IMR-90 (cell line): ENCODE data around the gene WDR81. TPM values are rescaled to one million over a fixed set of nuclear protein-coding genes. Genes with fewer than 3 reads are reported as not detected.

ENCODE experiments used
- ATAC-seq: fragments of 200-7000 bp; cut with Tn5 transposase; 2 replicates; pipeline ENCODE4 v1.9.1; 2020; ENCODE audit warnings: low read depth, mild to moderate bottlenecking, moderate library complexity
- BruUV-seq: library from RNA; stranded (reverse); fragments of 400-500 nt; replicated peaks from 2 replicates; lab custom pipeline; 2021; lab: Mats Ljungman, UMichigan
- CTCF ChIA-PET: fragments of 300-600 bp; formaldehyde crosslinking; extraction: SDS; loops from one replicate; lab custom pipeline; 2021; ENCODE audit warnings: antibody characterized with exemption; lab: Yijun Ruan, JAX
- POLR2A ChIA-PET: fragments of 300-600 bp; sonication (Branson Sonifier 250); formaldehyde crosslinking; loops from one replicate; lab custom pipeline; 2022; ENCODE audit warnings: antibody characterized with exemption; ENCODE audit not compliant: unreplicated experiment; lab: Charles Lee
- DNase-seq: peaks from one replicate; pipeline ENCODE4 v3.0.0; 2013
- H2AFZ ChIP-seq: replicated peaks from 2 replicates; pipeline ENCODE3; 2013; ENCODE audit warnings: low read length, mild to moderate bottlenecking; ENCODE audit not compliant: poor library complexity
- H2AK5ac ChIP-seq: 2 replicates; pipeline ENCODE4 v1.6.1; 2013; ENCODE audit warnings: low read depth, low read length, inconsistent platforms
- H2AK9ac ChIP-seq: replicated peaks from 2 replicates; pipeline ENCODE3; 2013; ENCODE audit warnings: mild to moderate bottlenecking, low read depth, low read length, moderate library complexity; ENCODE audit not compliant: poor library complexity
- H2BK120ac ChIP-seq: 2 replicates; pipeline ENCODE4 v1.6.1; 2013; ENCODE audit warnings: low read depth, low read length, inconsistent platforms
- H2BK15ac ChIP-seq: 3 replicates; pipeline ENCODE4 v1.6.1; 2013; ENCODE audit warnings: low read depth, low read length, inconsistent platforms
- H2BK20ac ChIP-seq: 2 replicates; pipeline ENCODE4 v1.6.1; 2013; ENCODE audit warnings: low read depth, mild to moderate bottlenecking, inconsistent platforms, low read length, moderate library complexity
- H2BK5ac ChIP-seq: 2 replicates; pipeline ENCODE4 v1.6.1; 2013; ENCODE audit warnings: mild to moderate bottlenecking, low read depth, low read length, inconsistent platforms; ENCODE audit not compliant: poor library complexity, severe bottlenecking
- H3K14ac ChIP-seq: replicated peaks from 2 replicates; pipeline ENCODE4 v1.6.1; 2013; ENCODE audit warnings: low read depth, low read length, inconsistent platforms
- H3K18ac ChIP-seq: 2 replicates; pipeline ENCODE4 v1.6.1; 2013; ENCODE audit warnings: low read depth, low read length, control low read depth
- H3K23ac ChIP-seq: 2 replicates; pipeline ENCODE4 v1.6.1; 2013; ENCODE audit warnings: low read depth, low read length, inconsistent platforms
- H3K27ac ChIP-seq: 2 replicates; pipeline ENCODE4 v1.5.1; 2013; ENCODE audit warnings: mild to moderate bottlenecking, control low read depth, low read length; ENCODE audit not compliant: insufficient read depth
- H3K27me3 ChIP-seq: 2 replicates; pipeline ENCODE4 v1.6.1; 2013; ENCODE audit warnings: low read length; ENCODE audit not compliant: control insufficient read depth, insufficient read depth
- H3K36me3 ChIP-seq: 2 replicates; pipeline ENCODE4 v1.6.1; 2013; ENCODE audit warnings: low read length, mixed read lengths; ENCODE audit not compliant: control insufficient read depth, insufficient read depth
- H3K4ac ChIP-seq: 2 replicates; pipeline ENCODE4 v1.6.1; 2013; ENCODE audit warnings: low read depth, low read length, inconsistent platforms
- H3K4me1 ChIP-seq: 2 replicates; pipeline ENCODE4 v1.6.1; 2013; ENCODE audit warnings: low read length, mixed read lengths; ENCODE audit not compliant: control insufficient read depth, insufficient read depth
- H3K4me2 ChIP-seq: 2 replicates; pipeline ENCODE4 v1.6.1; 2013; ENCODE audit warnings: low read depth, mild to moderate bottlenecking, control low read depth, low read length, moderate library complexity
- H3K4me3 ChIP-seq: 2 replicates; pipeline ENCODE4 v1.5.1; 2013; ENCODE audit warnings: low read depth, mild to moderate bottlenecking, control low read depth, low read length, moderate library complexity; ENCODE audit not compliant: insufficient read depth
- H3K56ac ChIP-seq: 2 replicates; pipeline ENCODE4 v1.6.1; 2013; ENCODE audit warnings: low read length, inconsistent platforms; ENCODE audit not compliant: insufficient read depth; ENCODE audit errors: extremely low read depth
- H3K79me1 ChIP-seq, 2 experiments: 2 replicates each; pipeline ENCODE4 v1.6.1; 2013; ENCODE audit warnings: low read length in 2 of 2, inconsistent platforms in 1 of 2, low read depth in 1 of 2
- H3K9ac ChIP-seq: 2 replicates; pipeline ENCODE4 v1.6.1; 2013; ENCODE audit warnings: low read depth, low read length, control low read depth
- H3K9me1 ChIP-seq: 2 replicates; pipeline ENCODE4 v1.6.1; 2013; ENCODE audit warnings: low read length, inconsistent platforms; ENCODE audit not compliant: insufficient read depth
- H3K9me3 ChIP-seq: 2 replicates; pipeline ENCODE4 v1.6.1; 2013; ENCODE audit warnings: low read length; ENCODE audit not compliant: control insufficient read depth, insufficient read depth
- H4K20me1 ChIP-seq: 2 replicates; pipeline ENCODE4 v1.6.1; 2013; ENCODE audit warnings: low read length, inconsistent platforms; ENCODE audit not compliant: insufficient read depth
- H4K5ac ChIP-seq: 2 replicates; pipeline ENCODE4 v1.6.1; 2013; ENCODE audit warnings: mild to moderate bottlenecking, low read depth, low read length, control low read depth
- H4K8ac ChIP-seq, 2 experiments: 2 replicates each; pipeline ENCODE4 v1.6.1; 2013; ENCODE audit warnings: low read depth in 2 of 2, low read length in 2 of 2, control low read depth in 1 of 2, inconsistent platforms in 1 of 2
- H4K91ac ChIP-seq: 2 replicates; pipeline ENCODE4 v1.6.1; 2013; ENCODE audit warnings: low read depth, low read length, inconsistent platforms; ENCODE audit not compliant: insufficient read depth
- BHLHE40 ChIP-seq: fragments of 150-350 bp; IDR thresholded peaks from 2 replicates; pipeline ENCODE4 v1.6.1; 2016; ENCODE audit warnings: mild to moderate bottlenecking, low read depth, low read length
- CEBPB ChIP-seq: IDR thresholded peaks from 2 replicates; pipeline ENCODE4 v1.6.1; 2012; ENCODE audit warnings: low read depth, low read length, improper control_type of control experiment
- CHD1 ChIP-seq: IDR thresholded peaks from 2 replicates; pipeline ENCODE4 v1.6.1; 2012; ENCODE audit warnings: low read depth, low read length, improper control_type of control experiment
- CTCF ChIP-seq: conservative IDR thresholded peaks from 2 replicates; pipeline ENCODE4 v1.5.1; 2012; ENCODE audit warnings: mild to moderate bottlenecking, low read depth, low read length, improper control_type of control experiment
- ELK1 ChIP-seq: fragments of 150-350 bp; IDR thresholded peaks from 2 replicates; pipeline ENCODE4 v1.6.1; 2016; ENCODE audit warnings: low read depth, mild to moderate bottlenecking, low read length, moderate library complexity, borderline replicate concordance
- FOS ChIP-seq: fragments of 150-350 bp; IDR thresholded peaks from 2 replicates; pipeline ENCODE4 v1.6.1; 2016; ENCODE audit warnings: low read depth, low read length
- MAFK ChIP-seq: IDR thresholded peaks from 2 replicates; pipeline ENCODE4 v1.6.1; 2012; ENCODE audit warnings: low read depth, low read length, improper control_type of control experiment
- MAZ ChIP-seq: IDR thresholded peaks from 2 replicates; pipeline ENCODE4 v1.6.1; 2012; ENCODE audit warnings: low read depth, mild to moderate bottlenecking, low read length, improper control_type of control experiment, moderate library complexity, borderline replicate concordance
- MXI1 ChIP-seq: IDR thresholded peaks from 2 replicates; pipeline ENCODE4 v1.6.1; 2012; ENCODE audit warnings: low read depth, mild to moderate bottlenecking, low read length, moderate library complexity, borderline replicate concordance
- NFE2L2 ChIP-seq: fragments of 150-350 bp; IDR thresholded peaks from 2 replicates; pipeline ENCODE4 v1.6.1; 2016; ENCODE audit warnings: low read depth, mild to moderate bottlenecking, low read length
- POLR2A ChIP-seq: IDR thresholded peaks from 2 replicates; pipeline ENCODE4 v1.6.1; 2012; ENCODE audit warnings: mild to moderate bottlenecking, low read depth, low read length
- RAD21 ChIP-seq: IDR thresholded peaks from 2 replicates; pipeline ENCODE4 v1.6.1; 2012; ENCODE audit warnings: low read length, improper control_type of control experiment
- RCOR1 ChIP-seq: IDR thresholded peaks from 2 replicates; pipeline ENCODE4 v1.6.1; 2012; ENCODE audit warnings: mild to moderate bottlenecking, low read length, improper control_type of control experiment; ENCODE audit not compliant: insufficient replicate concordance
- RFX5 ChIP-seq: IDR thresholded peaks from 2 replicates; pipeline ENCODE4 v1.8.0; 2012; ENCODE audit warnings: low read depth, mild to moderate bottlenecking, low read length, moderate library complexity
- SMC3 ChIP-seq: fragments of 150-350 bp; IDR thresholded peaks from 2 replicates; pipeline ENCODE4 v1.6.1; 2016; ENCODE audit warnings: low read depth, mild to moderate bottlenecking, antibody characterized with exemption, low read length, moderate library complexity
- WGBS, 2 experiments: methylation state at CpG; one replicate each; pipeline versions ENCODE4 v1.1.5 to v1.1.7; 2013; ENCODE audit warnings: missing lambda C conversion rate in 2 of 2; ENCODE audit not compliant: insufficient read length in 1 of 2; ENCODE audit errors: extremely low coverage in 2 of 2; 5-methylcytosine and 5-hydroxymethylcytosine counted together
- dilution Hi-C: fragments of 300-500 bp; cut with HindIII; formaldehyde crosslinking; loops from one replicate; pipeline ENCODE4 v1.14.3; 2018; ENCODE audit warnings: low sequenced_read_pairs; ENCODE audit not compliant: unreplicated experiment
- in situ Hi-C: fragments of 300-500 bp; cut with MboI; formaldehyde crosslinking; loops from 3 replicates; pipeline ENCODE4 v1.14.3; 2019; ENCODE audit warnings: low sequenced_read_pairs, inconsistent platforms, mixed read lengths
- intact Hi-C: fragments of 100-400 bp; cut with micrococcal nuclease; formaldehyde crosslinking; loops from 2 replicates; pipeline ENCODE4 v1.10.0; 2022
- polyA plus RNA-seq, 3 experiments: library from polyadenylated mRNA; depleted of rRNA; stranded (reverse); fragments of >200 nt; gene quantifications; 2 replicates each; pipeline ENCODE4 v1.2.3, GENCODE V29; 2012; ENCODE audit warnings: low replicate concordance in 1 of 3
- total RNA-seq: library from RNA; depleted of rRNA; stranded (reverse); fragments of >200 nt; gene quantifications from 2 replicates; pipeline ENCODE4 v1.2.3, GENCODE V29; 2012

Gene WDR81
- total and polyA plus RNA-seq, 2 of the 4 experiments (the other 2 are of a cell fraction): 3.0 to 8.4 TPM

DNA sequence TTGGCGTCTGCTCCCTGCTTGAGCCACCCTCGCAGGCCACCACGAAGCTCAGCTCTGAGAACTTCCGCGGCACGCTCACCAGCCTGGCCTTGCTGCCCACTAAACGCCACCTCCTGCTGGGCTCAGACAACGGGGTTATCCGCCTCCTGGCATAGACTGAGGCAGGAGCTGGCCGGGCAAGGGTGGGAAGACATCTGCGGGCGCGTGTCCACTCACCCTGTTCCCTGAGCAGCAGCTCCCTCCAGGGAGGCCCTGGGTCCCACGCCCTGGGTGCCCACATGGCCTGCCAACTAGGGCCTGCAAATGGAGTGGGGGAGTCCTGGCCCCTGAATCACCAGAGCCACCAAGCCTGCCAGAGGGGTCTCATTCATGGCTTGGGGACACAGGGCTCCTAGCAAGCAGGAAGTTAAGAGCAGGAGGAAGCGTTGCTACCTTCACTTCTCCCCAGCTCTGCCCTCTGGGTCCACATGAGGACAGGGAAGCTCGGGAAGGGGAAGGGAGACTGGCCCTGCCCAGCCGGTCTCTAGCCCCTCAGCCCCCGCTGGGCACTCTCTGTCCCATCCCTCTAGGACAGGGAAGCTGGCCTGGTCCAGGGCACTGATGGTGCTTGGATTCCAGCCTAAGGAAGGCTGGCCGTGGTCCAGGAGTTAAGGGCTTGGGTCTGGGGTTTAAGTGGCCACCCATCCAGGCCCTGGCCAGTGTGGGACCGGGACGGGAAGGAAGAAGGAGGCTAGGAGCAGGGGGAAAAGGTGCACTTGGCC is 13.2 kb downstream of the WDR81 start:
- in situ Hi-C loops: no loop called here
- Histone ChIP-seq H3K4me3 (no peak overlapping the region), H3K9me1 (peaks cover 5% of the 10 kb centered on the region; the same call in 1 of the 2 replicates), H3K36me3 (peaks cover 16% of the 10 kb centered on the region), H4K8ac (no peak overlapping the region), H4K91ac (no peak overlapping the region), H3K79me1 (0 out of 4 replicates have a peak, but pooled peaks cover 0 to 4% of the 10 kb centered on the region in 2 experiments), H3K4ac (no peak overlapping the region), H3K18ac (no peak overlapping the region), H3K14ac (no peak overlapping the region), H2BK120ac (no peak overlapping the region), H4K5ac (no peak overlapping the region), H3K9ac (no peak overlapping the region), H3K4me2 (no peak overlapping the region), H3K9me3 (no peaks in the 10 kb centered on the region), H3K27me3 (peaks cover 2% of the 10 kb centered on the region; the same call in 1 of the 2 replicates), H2BK15ac (no peak overlapping the region), H4K20me1 (no peaks in the 10 kb centered on the region), H3K23ac (no peak overlapping the region), H2BK5ac (no peak overlapping the region), H2AK5ac (0 out of 2 replicates have a peak overlapping the region, but pooled peaks have one; percentile 3), H3K4me1 (peaks cover 8% of the 10 kb centered on the region), H2AK9ac (no peak overlapping the region), H3K56ac (no peak overlapping the region), H2BK20ac (no peak overlapping the region), H3K27ac (no peak overlapping the region), H2AFZ (no peak overlapping the region)
- DNase-seq (no peak), ATAC-seq (no peak)
- POLR2A ChIA-PET: no interaction called here
- WGBS, 2 experiments: 98% methylated on average over 8 of the region's 21 CpGs; no CpG with 5 or more reads in 1 of the 2 experiments
- dilution Hi-C loops: no loop called here
- CTCF ChIA-PET: no interaction called here
- BruUV-seq: no TSS peak
- intact Hi-C loops: no loop called here
- TF ChIP-seq MAZ (no peak), CTCF (no peak), BHLHE40 (no peak), RCOR1 (no peak), ELK1 (no peak), SMC3 (no peak), NFE2L2 (no peak), CHD1 (no peak), MAFK (no peak), FOS (no peak), POLR2A (no peak), CEBPB (no peak), RFX5 (no peak), MXI1 (no peak), RAD21 (no peak)
